ENCODE measurements around the gene COMMD9. TPM values are rescaled to one million over a fixed set of nuclear protein-coding genes. Genes with fewer than 3 reads are reported as not detected.
"Not testable (repeated sequence)": the region's sequence is repeated elsewhere in the genome, so short reads cannot be mapped to it uniquely, and the experiment has no call there.

COMMD9 gene
- total RNA-seq (2014; rRNA removed; shearing (Covaris generic)), result 34.4 and 35.4 TPM in 2 replicates

DNA sequence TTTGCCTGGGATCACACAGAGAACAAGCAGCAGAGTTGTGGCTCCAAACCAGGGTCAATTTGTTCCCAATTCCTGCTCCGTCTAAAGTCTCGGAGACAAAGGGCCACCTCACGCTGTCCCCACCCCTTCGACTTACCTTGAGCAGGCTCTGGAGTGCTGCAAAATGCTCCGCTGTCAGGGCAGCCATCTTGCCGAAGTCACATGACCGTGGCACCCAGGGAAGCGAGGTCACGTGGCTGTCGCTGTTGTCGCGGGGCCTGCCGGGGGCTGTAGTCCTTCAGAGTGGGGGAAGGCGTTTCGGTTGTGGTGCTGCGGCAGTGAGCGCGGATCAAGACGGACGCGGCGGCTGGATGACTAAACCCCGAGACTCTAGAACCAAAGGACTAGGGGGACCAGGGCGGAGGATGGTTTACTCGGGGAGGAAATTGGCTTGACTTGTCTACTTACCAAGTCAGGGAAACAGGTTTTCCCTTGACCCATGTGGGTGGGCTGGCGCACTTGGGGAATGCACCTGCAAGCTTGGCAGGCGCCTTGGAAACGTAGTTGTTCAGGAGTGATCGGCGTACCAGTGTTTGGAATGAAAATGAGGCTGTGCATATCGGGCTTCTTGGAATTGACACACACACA is at the start of gene COMMD9:
Gene COMMD9, minus strand, starts transcription at position 199 of the 627 bp plus-strand sequence. Its CDS starts 12 bp downstream, at position 187.
- Histone ChIP-seq H3K4me3 (ENCODE audit: insufficient read depth, low read depth, low read length) (peak within 1 kb of the TSS; percentile 40), H3K36me3 (replicated peaks; ENCODE audit: control insufficient read depth, insufficient read depth, low read length) (no peaks in the 10 kb centered on the region), H3K27me3 (ENCODE audit: control insufficient read depth, insufficient read depth, low read length) (peaks cover 7% of the 10 kb centered on the region)
- peak; percentile 88 for DNase-seq

DNA sequence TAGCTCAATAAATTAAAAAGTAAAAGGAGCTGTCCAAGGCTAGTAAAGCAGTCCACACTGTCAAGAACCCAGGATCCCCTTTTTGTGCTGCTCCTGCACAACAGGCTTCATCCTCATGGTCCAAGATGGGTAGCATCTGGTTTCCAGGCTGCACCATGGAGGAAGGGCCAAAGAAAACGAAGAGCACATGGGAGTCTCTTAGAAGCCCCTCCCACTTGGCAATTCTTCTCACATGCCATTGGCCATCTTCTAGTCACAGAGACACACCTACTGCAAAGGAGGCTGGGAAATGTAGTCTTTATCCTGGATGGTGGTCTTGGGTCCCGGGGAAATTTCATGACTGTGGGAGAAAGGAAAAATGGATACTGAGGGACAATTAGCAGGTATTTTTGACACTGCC is 44.7 kb upstream of the COMMD9 start:
- peak; percentile 29 for DNase-seq
- Histone ChIP-seq H3K27me3 (ENCODE audit: control insufficient read depth, insufficient read depth, low read length) (no peaks in the 10 kb centered on the region), H3K4me3 (ENCODE audit: insufficient read depth, low read depth, low read length) (no peak overlapping the region), H3K36me3 (replicated peaks; ENCODE audit: control insufficient read depth, insufficient read depth, low read length) (no peaks in the 10 kb centered on the region)

DNA sequence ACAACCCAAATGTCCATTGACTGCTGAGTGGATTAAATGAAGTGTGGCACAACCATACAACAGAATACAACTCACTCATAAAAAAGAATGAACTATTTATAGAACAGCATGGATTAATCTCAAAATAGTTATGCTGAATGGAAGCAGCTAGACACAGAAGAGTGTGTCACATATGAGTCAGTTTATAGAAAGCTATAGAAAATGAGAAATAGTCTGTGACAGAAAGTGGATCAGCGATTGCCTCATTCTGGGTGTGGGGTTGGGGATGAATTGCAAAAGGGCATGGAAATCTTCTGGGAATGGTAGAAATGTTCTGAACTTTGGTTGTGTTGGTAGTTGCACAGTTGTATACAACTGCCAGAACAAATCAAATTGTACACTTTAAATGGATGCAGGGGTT is 44.2 kb upstream of the COMMD9 start:
- H3K4me3 ChIP-seq (ENCODE audit: insufficient read depth, low read depth, low read length), result no peak overlapping the region
- H3K27me3 ChIP-seq (ENCODE audit: control insufficient read depth, insufficient read depth, low read length), result no peaks in the 10 kb centered on the region
- H3K36me3 ChIP-seq (replicated peaks; ENCODE audit: control insufficient read depth, insufficient read depth, low read length), result no peaks in the 10 kb centered on the region
- no peak for DNase-seq

DNA sequence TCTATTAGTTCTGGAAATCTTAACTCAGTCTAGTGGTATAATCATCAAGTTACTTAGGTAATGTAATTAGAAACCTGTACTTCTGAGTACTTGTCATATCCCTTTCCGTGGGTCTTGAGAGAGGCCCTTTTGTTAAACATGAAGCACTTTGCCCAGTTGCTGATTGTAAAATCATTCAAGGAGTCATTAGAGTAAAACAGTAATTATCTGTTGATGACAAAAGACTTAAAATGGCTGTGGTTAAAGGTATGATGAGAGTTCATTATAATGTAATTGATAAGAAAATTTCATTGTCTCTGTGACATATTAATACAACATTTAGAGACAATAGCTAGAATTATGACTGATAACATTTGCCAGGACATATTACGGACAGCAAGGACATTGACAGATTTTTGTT is 41.2 kb upstream of the COMMD9 start:
- Histone ChIP-seq H3K27me3 (ENCODE audit: control insufficient read depth, insufficient read depth, low read length) (no peaks in the 10 kb centered on the region), H3K36me3 (replicated peaks; ENCODE audit: control insufficient read depth, insufficient read depth, low read length) (no peaks in the 10 kb centered on the region), H3K4me3 (ENCODE audit: insufficient read depth, low read depth, low read length) (no peak overlapping the region)
- DNase-seq, result no peak

DNA sequence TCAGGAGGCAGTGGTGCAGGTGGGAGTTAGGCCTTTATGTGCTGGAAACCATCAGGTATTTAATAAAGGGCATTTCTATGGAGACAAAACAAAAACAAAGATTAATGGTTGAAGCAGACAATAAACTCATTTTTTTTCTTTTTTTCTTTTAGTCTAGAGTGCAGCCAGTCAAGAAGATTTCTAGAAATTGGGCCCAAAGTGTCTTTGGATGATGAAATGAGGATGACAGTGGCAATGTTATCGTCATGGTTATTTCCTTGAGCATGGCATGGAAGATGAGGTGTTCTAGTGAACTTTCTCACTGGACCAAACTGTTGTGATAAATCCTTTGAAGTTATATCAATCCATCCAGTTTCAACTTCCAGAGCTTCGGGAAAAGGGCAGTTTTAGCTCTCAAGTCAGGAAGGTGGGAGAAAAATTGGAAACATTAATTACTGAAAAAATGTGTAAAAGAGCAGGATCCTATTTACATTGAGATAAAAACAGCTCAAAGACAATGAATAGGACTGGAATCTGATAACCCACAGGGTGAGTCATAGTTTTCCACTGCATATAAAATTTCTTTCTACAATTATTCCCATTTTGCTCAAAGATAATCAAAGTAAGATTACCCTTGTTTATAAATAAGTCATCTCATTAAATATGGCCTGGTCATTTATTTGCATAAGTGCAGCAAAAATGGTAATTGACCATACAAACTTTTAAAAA is 39.9 kb upstream of the COMMD9 start:
- Histone ChIP-seq H3K36me3 (replicated peaks; ENCODE audit: control insufficient read depth, insufficient read depth, low read length) (no peaks in the 10 kb centered on the region), H3K27me3 (ENCODE audit: control insufficient read depth, insufficient read depth, low read length) (no peaks in the 10 kb centered on the region), H3K4me3 (ENCODE audit: insufficient read depth, low read depth, low read length) (no peak overlapping the region)
- DNase-seq, result no peak

DNA sequence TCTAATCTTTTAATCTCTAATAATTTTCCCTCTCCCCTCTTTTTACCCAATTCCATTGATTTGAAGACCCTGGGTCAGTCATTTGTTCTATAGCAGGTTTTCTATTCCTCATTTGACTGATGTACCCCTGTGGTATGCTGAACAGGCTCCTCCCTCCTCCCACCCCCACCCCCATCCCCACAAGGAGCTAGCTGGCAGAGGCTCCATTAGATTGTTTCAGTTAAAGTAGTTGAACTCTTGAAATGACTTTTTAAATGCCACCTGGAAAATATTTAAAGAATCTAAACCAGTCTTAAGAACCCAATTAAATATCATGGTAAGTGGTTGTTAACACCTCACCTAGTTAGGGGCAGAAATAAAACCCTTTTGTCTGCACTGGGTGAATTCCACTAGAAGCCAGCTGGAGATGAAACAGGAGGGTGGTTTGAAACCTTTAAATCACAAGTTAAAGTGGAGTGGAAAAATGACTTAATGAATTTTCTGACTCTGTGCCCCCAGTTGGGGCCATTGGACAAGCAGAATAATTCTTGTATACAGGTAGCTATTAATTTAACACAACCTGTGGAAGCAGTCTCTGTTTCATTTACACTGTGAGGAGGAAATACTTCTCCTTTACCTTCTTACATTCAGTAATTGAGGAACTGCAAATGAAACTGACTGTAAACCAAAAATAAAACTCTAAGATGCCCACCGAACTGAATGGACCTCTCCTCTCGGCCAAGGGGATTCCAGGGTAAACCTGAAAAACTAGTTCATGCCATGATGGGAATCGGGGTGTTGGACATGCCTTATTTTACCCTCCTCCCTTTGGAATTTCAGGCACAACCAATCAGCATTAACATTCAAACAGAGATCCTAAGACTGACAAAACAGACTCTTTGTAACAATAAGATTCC is 37.5 kb upstream of the COMMD9 start:
- H3K36me3 ChIP-seq (replicated peaks; ENCODE audit: control insufficient read depth, insufficient read depth, low read length), result no peaks in the 10 kb centered on the region
- peak; percentile 25 for DNase-seq
- no peaks in the 10 kb centered on the region for H3K27me3 ChIP-seq (ENCODE audit: control insufficient read depth, insufficient read depth, low read length)
- H3K4me3 ChIP-seq (ENCODE audit: insufficient read depth, low read depth, low read length), result no peak overlapping the region

DNA sequence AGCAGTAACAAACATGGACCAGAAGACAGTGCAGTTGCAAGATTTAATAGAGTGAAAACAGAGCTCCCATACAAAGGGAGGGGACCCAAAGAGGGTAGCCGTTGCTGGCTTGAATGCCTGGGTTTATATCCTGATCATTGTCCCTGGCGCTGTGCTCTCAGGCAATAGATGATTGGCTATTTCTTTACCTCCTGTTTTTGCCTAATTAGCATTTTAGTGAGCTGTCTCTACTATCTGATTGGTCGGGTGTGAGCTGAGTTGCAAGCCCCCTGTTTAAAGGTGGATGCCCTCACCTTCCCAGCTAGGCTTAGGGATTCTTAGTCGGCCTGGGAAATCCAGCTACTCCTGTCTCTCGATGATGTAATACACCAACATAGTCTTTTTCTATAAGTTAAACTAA is 36.2 kb upstream of the COMMD9 start:
- not testable (repeated sequence) for H3K4me3 ChIP-seq (ENCODE audit: insufficient read depth, low read depth, low read length); H3K27me3 ChIP-seq (ENCODE audit: control insufficient read depth, insufficient read depth, low read length); DNase-seq; H3K36me3 ChIP-seq (replicated peaks; ENCODE audit: control insufficient read depth, insufficient read depth, low read length)

DNA sequence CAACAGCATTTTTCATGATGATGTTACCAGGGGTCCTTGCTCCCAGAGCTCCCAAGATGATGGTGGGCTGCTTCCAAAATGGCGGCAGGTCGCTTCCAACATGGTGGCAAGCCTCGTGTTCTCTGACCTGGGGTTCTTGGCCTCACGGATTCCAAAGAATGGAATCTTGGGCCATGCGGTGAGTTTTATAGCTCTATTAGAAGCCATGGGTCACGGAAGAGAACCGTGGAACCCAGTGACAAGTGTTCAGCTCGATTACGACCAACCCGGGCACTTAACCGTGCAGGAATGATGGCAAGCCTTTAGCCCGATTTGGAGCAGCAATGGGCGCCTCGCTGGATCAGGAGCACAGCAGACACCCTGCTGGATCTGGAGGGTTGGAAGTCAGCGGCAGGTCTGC is 35.7 kb upstream of the COMMD9 start:
- H3K27me3 ChIP-seq (ENCODE audit: control insufficient read depth, insufficient read depth, low read length); H3K36me3 ChIP-seq (replicated peaks; ENCODE audit: control insufficient read depth, insufficient read depth, low read length); H3K4me3 ChIP-seq (ENCODE audit: insufficient read depth, low read depth, low read length); DNase-seq: not testable (repeated sequence)

DNA sequence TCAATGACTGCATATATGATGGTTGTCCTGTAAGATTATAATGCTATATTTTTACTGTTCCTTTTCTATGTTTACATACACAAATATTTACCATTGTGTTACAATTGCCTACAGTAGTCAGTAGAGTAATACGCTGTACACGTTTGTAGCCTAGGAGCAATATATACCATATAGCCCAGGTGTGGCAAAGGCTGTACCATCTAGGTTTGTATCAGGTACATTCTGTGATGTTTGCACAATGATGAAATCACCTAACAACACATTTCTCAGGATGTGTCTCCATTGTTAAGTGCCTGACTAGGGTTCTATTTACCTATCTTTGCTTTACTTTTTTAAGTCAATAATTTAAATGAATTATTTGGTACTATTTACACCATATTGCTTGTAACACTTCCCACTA is 28.8 kb upstream of the COMMD9 start:
- H3K27me3 ChIP-seq (ENCODE audit: control insufficient read depth, insufficient read depth, low read length), result no peaks in the 10 kb centered on the region
- H3K36me3 ChIP-seq (replicated peaks; ENCODE audit: control insufficient read depth, insufficient read depth, low read length), result no peaks in the 10 kb centered on the region
- no peak for DNase-seq
- H3K4me3 ChIP-seq (ENCODE audit: insufficient read depth, low read depth, low read length), result no peak overlapping the region

DNA sequence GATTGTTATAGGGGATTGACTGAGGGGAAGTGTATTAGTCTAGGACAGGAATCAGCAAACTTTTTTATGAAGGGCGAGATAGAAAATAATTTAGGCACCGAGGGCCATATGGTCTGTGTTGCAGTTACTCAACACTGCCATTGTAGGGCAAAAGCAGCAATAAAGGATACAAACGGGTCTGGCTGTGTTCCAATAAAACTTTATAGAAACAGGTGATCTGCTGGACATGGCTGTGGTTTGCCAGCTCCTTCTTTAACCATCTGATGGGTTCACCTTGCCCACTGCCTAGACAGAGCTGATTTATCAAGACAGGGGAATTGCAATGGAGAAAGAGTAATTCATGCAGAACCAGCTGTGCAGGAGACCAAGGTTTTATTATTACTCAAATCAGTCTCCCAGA is 26.8 kb upstream of the COMMD9 start:
- no peak for DNase-seq
- no peaks in the 10 kb centered on the region for H3K36me3 ChIP-seq (replicated peaks; ENCODE audit: control insufficient read depth, insufficient read depth, low read length)
- H3K4me3 ChIP-seq (ENCODE audit: insufficient read depth, low read depth, low read length), result no peak overlapping the region
- H3K27me3 ChIP-seq (ENCODE audit: control insufficient read depth, insufficient read depth, low read length), result no peaks in the 10 kb centered on the region

DNA sequence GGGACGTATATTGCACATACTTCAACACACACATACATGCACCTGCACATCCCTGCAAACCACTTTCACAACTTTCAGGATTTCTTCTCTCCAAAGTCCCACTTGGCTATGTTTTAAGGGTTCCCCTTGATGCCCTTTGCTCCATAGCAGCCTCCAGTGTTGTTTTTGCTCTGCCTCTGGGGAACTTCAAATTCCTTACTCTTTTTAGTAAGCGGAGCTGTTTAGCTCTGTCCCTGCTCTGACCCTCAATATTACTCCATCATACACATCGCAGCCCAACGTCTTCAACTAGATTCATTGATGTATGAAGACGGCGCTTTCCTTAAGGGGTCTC is 25.2 kb upstream of the COMMD9 start:
- Histone ChIP-seq H3K27me3 (ENCODE audit: control insufficient read depth, insufficient read depth, low read length) (no peaks in the 10 kb centered on the region), H3K36me3 (replicated peaks; ENCODE audit: control insufficient read depth, insufficient read depth, low read length) (no peaks in the 10 kb centered on the region)

DNA sequence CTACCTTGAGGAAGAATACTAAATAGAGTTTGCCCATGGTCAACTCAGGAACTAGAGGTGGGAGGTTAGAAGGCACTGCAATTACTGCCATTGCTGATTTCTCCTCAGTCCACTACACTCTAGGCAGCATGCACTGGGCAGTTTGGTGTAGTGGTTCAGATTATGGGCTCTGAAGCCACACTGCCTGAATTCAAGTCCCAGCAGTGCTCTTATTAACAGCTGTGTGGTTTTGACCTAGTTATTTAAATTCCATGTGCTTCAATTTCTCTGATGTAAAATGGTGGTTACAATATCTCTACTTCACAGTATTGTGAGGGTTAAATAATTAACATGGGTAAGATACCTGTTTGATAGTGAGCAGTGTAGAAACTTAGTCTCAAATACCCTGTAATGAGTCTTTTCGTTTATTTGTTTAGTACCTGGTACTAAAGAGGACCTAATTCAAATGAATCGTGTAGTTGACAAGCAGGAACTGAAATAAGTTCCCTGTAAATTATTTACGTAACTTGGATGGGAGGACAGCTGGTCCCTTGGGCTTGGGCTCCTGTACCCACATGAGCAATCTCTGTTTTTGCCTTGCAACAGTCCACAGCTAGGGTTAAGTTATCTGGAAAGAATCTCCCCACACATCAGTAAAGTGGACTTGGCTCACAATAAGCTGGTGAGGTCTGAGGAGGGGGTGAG is 24.7 kb upstream of the COMMD9 start:
- no peaks in the 10 kb centered on the region for H3K27me3 ChIP-seq (ENCODE audit: control insufficient read depth, insufficient read depth, low read length)
- no peak overlapping the region for H3K4me3 ChIP-seq (ENCODE audit: insufficient read depth, low read depth, low read length)
- no peaks in the 10 kb centered on the region for H3K36me3 ChIP-seq (replicated peaks; ENCODE audit: control insufficient read depth, insufficient read depth, low read length)
- DNase-seq, result no peak

More for the DNA sequence above, 25.2 kb upstream of the COMMD9 start:
- H3K4me3 ChIP-seq (ENCODE audit: insufficient read depth, low read depth, low read length), result no peak overlapping the region
- no peak for DNase-seq

DNA sequence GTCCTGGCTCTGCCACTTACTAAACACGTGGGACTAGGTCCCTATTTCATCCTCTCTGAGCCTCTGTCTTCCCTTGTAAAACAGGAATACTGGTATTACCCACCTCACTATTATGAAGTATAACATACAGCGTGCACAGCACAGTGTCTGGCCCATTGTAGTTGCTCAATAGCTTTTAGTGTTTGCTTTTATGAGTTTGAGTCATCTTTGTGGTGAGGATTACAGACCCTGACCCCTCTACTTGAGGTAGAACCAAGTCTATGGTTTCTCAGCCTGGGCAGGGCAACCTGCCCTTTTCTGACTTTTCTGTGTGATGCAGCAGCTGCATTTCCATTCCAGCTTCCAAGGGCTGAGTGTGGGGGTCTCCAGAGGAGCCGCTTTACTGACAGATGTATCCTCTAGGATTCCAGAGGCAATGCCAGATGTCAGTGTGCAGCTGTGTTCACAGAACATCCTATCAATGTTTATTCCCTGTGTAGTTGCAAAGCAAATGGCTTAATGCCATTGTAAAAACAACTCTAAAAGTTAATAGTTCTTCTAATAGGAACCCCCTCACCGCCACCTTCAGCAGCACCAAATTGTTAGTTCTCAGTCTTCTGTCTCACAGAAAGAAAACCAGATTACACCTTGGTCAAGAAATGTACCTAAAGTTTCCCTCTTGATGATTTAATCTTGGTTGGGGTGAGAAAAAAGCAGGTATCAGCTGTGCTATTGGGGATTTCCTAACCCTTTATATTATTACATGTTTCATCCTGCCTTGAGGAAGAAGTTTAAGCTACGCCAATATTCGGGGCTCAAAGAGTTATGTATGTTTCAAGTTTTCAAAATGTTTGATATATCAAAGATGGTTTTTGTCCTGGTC is 23.6 kb upstream of the COMMD9 start:
- no peak for DNase-seq
- H3K36me3 ChIP-seq (replicated peaks; ENCODE audit: control insufficient read depth, insufficient read depth, low read length), result no peaks in the 10 kb centered on the region
- no peaks in the 10 kb centered on the region for H3K27me3 ChIP-seq (ENCODE audit: control insufficient read depth, insufficient read depth, low read length)
- H3K4me3 ChIP-seq (ENCODE audit: insufficient read depth, low read depth, low read length), result no peak overlapping the region
